Stimulated activated CD4-positive, alpha-beta T cell treated with anti-CD3 and anti-CD28 coated beads, Interleukin-12 subunit alpha, Interleukin-12 subunit beta, amount 100 ng/mL, for 48 hours (primary cell): ENCODE data around the gene NPHP4.

Experiments used
- DNase-seq, 3 donors: peaks; one replicate each; pipeline ENCODE4 v3.0.0-alpha.2; 2020; ENCODE audit warnings: low read depth in 2 of 3, low spot score in 1 of 3

Gene NPHP4

GRCh38 chr1:5973771-5974170 lies 18.5 kb downstream of the NPHP4 start:
- no peak for DNase-seq

GRCh38 chr1:5972198-5972520 lies 20.1 kb downstream of the NPHP4 start:
- no peak for DNase-seq

GRCh38 chr1:5971471-5972197 lies 20.6 kb downstream of the NPHP4 start:
- no peak for DNase-seq

- no peak for DNase-seq
These were observed 21.5 kb downstream of the NPHP4 start for GRCh38 chr1:5970610-5971273.

GRCh38 chr1:5969168-5969567 lies 23.1 kb downstream of the NPHP4 start:
- no peak for DNase-seq

GRCh38 chr1:5968161-5968736 lies 24.0 kb downstream of the NPHP4 start:
- no peak for DNase-seq

GRCh38 chr1:5967351-5968160 lies 24.7 kb downstream of the NPHP4 start:
- DNase-seq, result no peak

- DNase-seq, result no peak
These were observed 25.6 kb downstream of the NPHP4 start for GRCh38 chr1:5966543-5967205.

- no peak for DNase-seq
These were observed 26.6 kb downstream of the NPHP4 start for GRCh38 chr1:5965586-5966131.

GRCh38 chr1:5962265-5963105 lies 29.7 kb downstream of the NPHP4 start:
- no peak for DNase-seq

GRCh38 chr1:5961601-5962000 lies 30.6 kb downstream of the NPHP4 start:
- DNase-seq, result no peak

GRCh38 chr1:5960336-5960735 lies 31.9 kb downstream of the NPHP4 start:
- DNase-seq, result no peak

- DNase-seq, result no peak
These were observed 32.5 kb downstream of the NPHP4 start for GRCh38 chr1:5959667-5960230.

GRCh38 chr1:5959087-5959486 lies 33.1 kb downstream of the NPHP4 start:
- DNase-seq, result no peak

- DNase-seq, result no peak
These were observed 36.0 kb downstream of the NPHP4 start for GRCh38 chr1:5956022-5956830.

- DNase-seq, result no peak
These were observed 36.7 kb downstream of the NPHP4 start for GRCh38 chr1:5955479-5955977.

GRCh38 chr1:5954964-5955363 lies 37.3 kb downstream of the NPHP4 start:
- DNase-seq, result no peak

GRCh38 chr1:5953386-5953785 lies 38.8 kb downstream of the NPHP4 start:
- DNase-seq, result no peak
